Stimulated activated CD4-positive, alpha-beta T cell treated with anti-CD3 and anti-CD28 coated beads, TNF-alpha, amount 100 ng/mL, for 4 hours (primary cell): Measurements from ENCODE around the gene LPP.
"Not testable (repeated sequence)": the region's sequence is repeated elsewhere in the genome, so short reads cannot be mapped to it uniquely, and the experiment has no call there.

Experiments
- DNase-seq, 3 experiments: peaks; one replicate each; pipeline ENCODE4 v3.0.0-alpha.2; 2020; ENCODE audit warnings: low read depth in 3 of 3

LPP gene

DNA sequence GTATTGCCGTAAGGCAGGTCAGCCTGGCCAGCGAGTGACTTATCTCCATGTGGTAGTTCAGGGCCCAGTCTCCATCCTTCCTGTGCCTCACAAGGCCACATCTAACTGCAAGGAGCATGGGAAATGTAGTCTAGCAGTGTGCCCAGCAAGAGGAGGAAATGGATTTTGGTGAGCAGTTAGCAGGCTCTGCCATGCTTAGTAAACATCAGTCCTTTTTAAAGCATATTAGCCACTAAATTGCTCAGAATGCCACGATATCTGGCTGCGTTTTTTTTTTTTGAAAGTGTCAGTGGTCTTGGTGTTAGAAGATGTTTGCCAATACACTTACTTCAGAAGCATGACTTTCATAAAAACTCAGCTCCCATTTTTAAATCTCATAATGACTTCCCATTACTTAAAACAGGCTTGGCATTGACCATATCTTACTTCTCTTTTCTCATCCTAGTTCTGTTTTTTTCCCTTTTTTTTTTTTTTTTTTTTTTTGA is 547.6 kb downstream of the LPP start:
- no peak for DNase-seq

DNA sequence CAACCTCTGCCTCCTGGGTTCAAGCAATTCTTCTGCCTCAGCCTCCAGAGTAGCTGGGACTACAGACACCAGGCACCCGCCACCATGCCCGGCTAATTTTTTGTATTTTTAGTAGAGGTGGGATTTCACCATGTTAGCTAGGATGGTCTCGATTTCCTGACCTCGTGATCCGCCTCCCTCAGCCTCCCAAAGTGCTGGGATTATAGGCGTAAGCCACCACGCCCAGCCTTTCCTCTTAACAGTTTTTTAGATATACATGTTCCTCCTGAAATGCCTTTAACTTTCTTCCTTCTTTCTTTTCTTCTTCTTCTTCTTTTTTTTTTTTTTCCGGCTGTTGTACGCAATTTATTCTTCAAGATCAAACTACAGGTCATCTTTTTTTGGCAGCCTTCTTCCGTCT is 548.1 kb downstream of the LPP start:
- DNase-seq: not testable (repeated sequence)

DNA sequence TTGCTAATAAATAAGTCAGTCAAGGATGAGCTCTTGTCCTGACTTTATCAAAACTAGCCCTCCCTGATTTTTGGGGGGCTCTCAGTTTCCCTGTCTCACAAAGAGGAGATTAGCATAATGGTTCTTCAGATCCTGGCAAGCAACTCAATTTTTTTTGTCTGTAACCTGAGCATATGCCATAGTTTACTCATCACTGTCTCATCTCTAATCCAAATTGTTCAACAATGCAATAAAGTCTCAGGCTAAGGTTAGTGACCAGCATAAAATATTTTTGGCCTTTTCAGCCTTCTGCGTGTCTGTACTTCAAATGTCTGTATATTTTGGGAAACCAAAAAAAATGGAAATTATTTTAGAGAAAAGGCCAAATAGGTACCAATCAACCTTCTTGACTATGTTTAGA is 552.2 kb downstream of the LPP start:
- DNase-seq: no peak

DNA sequence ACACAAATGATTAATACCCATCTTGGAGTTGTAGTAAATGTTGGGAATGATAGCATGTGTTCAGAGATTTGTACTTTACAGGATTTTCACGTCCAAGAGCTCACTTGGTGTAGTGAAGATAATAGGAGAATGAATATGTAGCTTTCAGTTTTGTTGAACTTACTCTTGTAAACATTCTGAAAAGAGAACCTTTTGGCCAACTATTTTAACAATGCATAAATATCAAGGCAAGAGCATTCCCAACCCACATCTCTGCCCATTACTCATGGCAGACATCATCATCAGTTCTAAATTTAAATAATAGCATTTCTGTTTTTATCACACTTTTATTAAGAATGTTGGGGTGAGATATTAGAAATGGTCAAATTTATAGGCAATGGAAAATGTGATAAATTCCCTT is 552.6 kb downstream of the LPP start:
- no peak for DNase-seq

DNA sequence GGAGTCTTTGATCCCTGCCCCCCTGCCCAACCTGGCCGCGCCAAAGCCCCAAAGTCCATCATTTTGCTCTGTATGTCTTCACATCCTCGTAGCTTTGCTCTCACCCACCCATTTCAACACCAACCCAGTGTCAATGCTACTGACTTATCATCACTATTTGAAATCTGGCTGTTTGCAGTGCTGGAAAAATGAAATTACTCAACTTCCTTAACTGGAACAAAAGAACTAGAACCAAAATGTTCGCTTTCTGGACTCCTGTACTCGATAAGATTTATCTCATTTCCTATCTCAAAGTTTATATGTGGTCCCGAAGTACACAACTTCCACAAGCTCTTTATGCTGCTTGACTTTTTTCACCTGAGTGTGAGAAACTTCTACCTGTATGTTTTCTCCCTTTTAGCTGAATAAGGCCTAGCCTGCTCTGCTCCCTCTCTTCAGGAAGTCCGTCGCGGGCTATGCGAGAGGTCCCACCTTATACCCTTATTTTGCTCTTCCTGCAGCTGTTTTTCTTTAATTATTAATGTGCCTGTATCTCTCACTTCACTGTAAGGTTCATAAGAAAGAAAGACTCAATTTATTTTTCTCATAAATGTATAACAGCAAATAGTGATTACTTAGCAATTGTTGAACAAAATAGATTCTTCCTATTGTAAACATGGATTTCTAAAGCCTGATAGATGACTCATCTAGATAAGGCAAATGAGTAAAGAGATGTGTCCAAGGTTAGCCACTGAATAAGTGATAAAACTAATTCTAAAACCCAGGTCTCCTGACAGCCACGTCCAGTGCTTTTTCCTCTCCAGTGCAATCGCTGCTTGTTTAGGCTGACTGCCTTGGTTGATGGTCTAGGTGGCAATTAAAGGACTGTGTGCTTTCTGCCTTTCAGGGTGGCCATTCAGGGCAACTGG is 553.7 kb downstream of the LPP start:
- no peak for DNase-seq

GRCh38 chr3:188711881-188712247 is 557.9 kb downstream of the LPP start:
- DNase-seq: no peak

DNA sequence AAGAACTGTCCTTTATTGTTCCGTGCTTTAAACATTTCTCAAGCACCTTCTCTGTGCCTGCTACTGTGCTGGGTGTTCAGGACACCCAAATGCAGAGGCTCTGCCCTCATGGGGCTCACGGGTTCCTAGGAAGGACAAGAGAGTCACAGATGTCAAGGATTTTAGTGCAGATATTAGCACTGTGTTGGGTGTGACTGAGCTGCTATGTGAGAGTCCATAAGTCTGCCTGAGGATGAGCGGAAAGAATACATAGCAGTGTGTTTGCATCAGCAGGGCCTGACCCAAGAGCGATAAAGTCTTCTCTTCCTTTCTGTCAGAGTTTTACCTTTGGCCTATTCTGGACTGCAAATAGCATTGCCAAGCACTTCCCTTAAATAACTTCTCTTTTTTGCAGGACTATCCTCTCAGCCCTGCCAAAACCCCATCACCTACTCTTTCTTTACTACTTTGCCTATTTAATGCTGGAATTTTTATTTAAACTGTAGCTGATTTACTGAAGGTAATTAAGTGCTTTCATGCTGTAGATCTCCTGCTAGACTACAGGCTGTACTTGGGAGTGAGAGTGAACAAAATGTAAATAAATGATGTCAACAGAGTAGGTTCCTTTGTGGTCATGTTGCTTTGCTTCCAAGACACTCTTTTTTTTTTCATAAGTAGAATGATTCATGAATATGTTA is 558.4 kb downstream of the LPP start:
- no peak for DNase-seq

DNA sequence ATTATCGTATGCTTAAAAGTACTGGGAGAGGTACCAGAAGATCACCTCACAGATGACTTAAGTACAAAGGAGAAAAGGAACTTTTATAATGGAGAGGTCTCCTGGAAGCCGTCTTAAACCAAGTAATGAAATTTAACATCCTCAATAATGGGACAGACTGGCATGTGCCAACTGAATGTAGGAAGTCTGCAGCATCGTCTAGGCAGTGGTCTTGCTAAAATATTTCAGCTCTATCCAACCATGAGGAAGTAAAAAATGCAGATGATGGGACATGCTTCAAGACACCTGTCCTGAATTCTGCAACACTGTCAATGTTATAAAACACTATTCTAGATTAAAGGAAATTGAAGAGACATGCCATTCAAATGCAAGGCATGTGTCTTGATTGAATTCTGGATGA is 559.0 kb downstream of the LPP start:
- no peak for DNase-seq

DNA sequence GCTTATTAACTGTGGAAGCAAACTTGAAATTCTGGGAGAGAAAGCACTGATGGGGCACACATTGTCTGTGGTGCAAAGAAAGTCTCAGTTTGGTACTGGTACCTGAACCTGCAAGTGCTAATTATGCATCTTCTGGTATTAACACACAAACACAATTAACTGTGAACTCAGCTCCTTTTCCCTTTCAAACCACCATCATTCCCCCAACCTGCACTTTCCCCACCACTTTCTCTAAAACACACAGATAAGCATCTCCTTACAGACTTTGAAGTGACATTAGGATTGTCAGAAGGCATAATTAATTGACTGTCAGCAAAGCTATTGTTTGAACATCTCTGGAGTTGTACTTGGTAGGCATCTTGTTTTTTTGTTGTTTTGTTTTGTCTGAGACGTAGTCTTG is 565.6 kb downstream of the LPP start:
- no peak for DNase-seq

DNA sequence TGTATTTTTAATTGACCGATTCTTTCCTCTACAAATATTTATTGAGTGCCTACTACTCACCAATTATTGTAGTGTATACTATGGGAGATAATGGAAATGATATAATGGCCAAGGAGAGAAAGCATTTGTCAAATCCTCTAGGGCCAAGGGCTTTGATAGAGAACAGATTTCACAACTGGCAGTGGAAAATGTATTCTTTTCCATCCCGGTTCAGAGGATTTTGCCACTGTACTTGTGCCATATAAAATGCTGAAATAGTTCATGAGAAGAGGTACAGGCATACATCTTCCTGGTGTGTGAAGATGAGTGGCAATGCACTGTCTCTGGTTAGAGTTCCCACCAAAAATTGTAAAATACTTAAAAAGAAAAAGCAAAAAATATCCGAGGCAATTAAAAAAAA is 566.3 kb downstream of the LPP start:
- no peak for DNase-seq

GRCh38 chr3:188720636-188721035 is 566.7 kb downstream of the LPP start:
- DNase-seq: no peak

DNA sequence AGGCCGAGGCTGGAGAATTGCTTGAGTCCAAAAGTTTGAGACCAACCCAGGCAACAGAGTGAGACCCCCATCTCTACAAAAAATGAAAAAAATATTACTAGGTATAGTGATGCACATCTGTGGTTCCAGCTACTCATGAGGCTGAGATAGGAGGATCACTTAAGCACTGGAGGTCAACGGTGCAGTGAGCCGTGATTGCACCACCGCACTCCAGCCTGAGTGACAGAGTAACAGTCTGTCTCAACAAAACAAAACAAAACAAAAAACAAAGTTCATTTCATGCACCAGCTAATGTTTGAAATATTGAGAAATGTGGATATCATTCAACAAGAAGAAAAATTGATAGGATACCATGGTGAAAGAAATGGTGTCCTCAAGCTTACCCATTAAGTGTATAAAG is 567.4 kb downstream of the LPP start:
- DNase-seq: no peak

- no peak for DNase-seq
These were observed 568.0 kb downstream of the LPP start for GRCh38 chr3:188721990-188722389.

DNA sequence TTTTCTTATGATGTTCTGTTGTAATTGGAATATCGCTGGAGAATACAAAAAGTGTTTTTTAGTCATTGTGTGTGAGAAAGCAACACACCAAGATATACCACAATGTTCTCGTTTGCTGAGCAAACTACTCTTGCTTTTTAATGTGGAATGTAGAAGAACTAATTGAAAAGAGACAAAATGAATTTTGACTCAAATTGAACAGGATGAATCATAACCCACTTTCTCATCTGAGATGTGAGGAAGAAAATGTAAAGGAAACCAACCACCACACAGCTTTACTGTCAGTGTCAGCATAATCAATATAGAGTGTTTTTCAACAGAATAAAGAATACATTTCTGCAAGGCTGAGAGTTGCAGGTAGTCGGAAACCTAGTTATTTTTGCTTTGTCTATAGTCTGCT is 569.0 kb downstream of the LPP start:
- no peak for DNase-seq

DNA sequence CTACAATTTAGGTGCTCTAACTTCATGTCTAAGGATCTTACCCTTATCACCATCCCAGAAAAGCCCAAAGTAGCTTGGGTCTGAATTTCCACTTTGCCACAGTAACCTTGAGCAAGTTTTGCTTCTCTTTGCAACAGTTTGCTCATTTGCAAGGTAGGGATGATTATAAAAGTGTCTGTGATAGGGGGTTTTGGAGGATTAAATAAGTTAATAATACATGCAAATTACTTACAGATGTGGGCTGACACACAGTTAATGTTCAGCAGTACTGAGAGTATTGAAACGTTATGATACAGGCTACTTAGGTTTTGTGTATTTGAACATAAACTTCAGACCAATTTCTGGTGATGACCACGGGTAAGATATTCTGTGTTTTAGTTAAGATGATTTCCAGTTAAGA is 573.1 kb downstream of the LPP start:
- DNase-seq: no peak

GRCh38 chr3:188728371-188728896 is 574.5 kb downstream of the LPP start:
- DNase-seq: no peak

GRCh38 chr3:188729422-188729821 is 575.5 kb downstream of the LPP start:
- DNase-seq: no peak

GRCh38 chr3:188734395-188734794 is 580.4 kb downstream of the LPP start:
- DNase-seq: no peak

- DNase-seq: no peak
These were observed 585.6 kb downstream of the LPP start for GRCh38 chr3:188739511-188739910.

GRCh38 chr3:188740010-188740409 is 586.1 kb downstream of the LPP start:
- DNase-seq: no peak

GRCh38 chr3:188742755-188743550 is 589.0 kb downstream of the LPP start:
- no peak for DNase-seq

- no peak for DNase-seq
These were observed 590.2 kb downstream of the LPP start for GRCh38 chr3:188744166-188744565.
